Natural killer cell (primary cell): Measurements from ENCODE around the gene CIB2. TPM values are rescaled to one million over a fixed set of nuclear protein-coding genes. Genes with fewer than 3 reads are reported as not detected.

Experiments used
- ATAC-seq, 3 donors: fragments of 150-1000 bp in 2 of 3; fragments of 200-7000 bp in 1 of 3; cut with Tn5 transposase; 1 replicate in 1 of 3; 2 replicates in 2 of 3; pipeline ENCODE4 v1.10.0; 2021; ENCODE audit warnings: mild to moderate bottlenecking in 2 of 3, moderate library complexity in 2 of 3
- DNase-seq, 2 donors: peaks; one replicate each; pipeline versions ENCODE4 v3.0.0 to v3.0.0-alpha.2; 2013 to 2021; ENCODE audit warnings: mixed read lengths in 1 of 2
- H3K27ac ChIP-seq: one replicate; pipeline ENCODE4 v1.5.1; 2013; ENCODE audit warnings: mild to moderate bottlenecking, low read length
- H3K27me3 ChIP-seq: one replicate; pipeline ENCODE4 v1.6.1; 2013; ENCODE audit warnings: low read length; ENCODE audit not compliant: control insufficient read depth, insufficient read depth
- H3K36me3 ChIP-seq: one replicate; pipeline ENCODE4 v1.6.1; 2013; ENCODE audit warnings: low read length; ENCODE audit not compliant: control insufficient read depth, insufficient read depth
- H3K4me1 ChIP-seq: one replicate; pipeline ENCODE4 v1.6.1; 2013; ENCODE audit warnings: low read length; ENCODE audit not compliant: control insufficient read depth, insufficient read depth
- H3K4me3 ChIP-seq: one replicate; pipeline ENCODE4 v1.5.1; 2013; ENCODE audit warnings: low read length
- H3K9me3 ChIP-seq: one replicate; pipeline ENCODE4 v1.6.1; 2013; ENCODE audit warnings: low read length; ENCODE audit not compliant: control insufficient read depth, insufficient read depth
- H3K27ac Mint-ChIP-seq, 2 donors: one replicate each; pipeline ENCODE4 v1.8.0; 2022; ENCODE audit warnings: mild to moderate bottlenecking in 2 of 2, mixed read lengths in 2 of 2, moderate library complexity in 1 of 2
- H3K27me3 Mint-ChIP-seq, 2 donors: one replicate each; pipeline ENCODE4 v1.8.0; 2022; ENCODE audit warnings: low read depth in 2 of 2, mixed read lengths in 2 of 2
- H3K36me3 Mint-ChIP-seq: one replicate; pipeline ENCODE4 v1.8.0; 2022; ENCODE audit warnings: mixed read lengths
- H3K4me1 Mint-ChIP-seq, 2 donors: one replicate each; pipeline ENCODE4 v1.8.0; 2022; ENCODE audit warnings: mixed read lengths in 2 of 2
- H3K4me3 Mint-ChIP-seq: one replicate; pipeline ENCODE4 v1.8.0; 2022; ENCODE audit warnings: mild to moderate bottlenecking, moderate library complexity, mixed read lengths
- H3K9me3 Mint-ChIP-seq, 2 donors: one replicate each; pipeline ENCODE4 v1.8.0; 2022; ENCODE audit warnings: mixed read lengths in 2 of 2
- CTCF ChIP-seq: fragments of 200-600 bp; IDR thresholded peaks from one replicate; pipeline ENCODE4 v1.8.0; 2022; ENCODE audit warnings: antibody characterized with exemption
- WGBS: methylation state at CpG from one replicate; pipeline ENCODE4 v1.1.7; 2013; ENCODE audit warnings: missing lambda C conversion rate; ENCODE audit not compliant: insufficient coverage; 5-methylcytosine and 5-hydroxymethylcytosine counted together
- intact Hi-C: fragments of 100-400 bp; cut with micrococcal nuclease; formaldehyde crosslinking; loops from one replicate; pipeline ENCODE4 v1.14.2; 2022
- total RNA-seq, 4 donors: library from RNA; stranded (reverse); fragments of 120-200 nt in 1 of 4; gene quantifications; one replicate each; pipeline versions ENCODE4 v1.2.3 to v1.2.4, GENCODE V29; 2013 to 2022

The CIB2 gene
- total RNA-seq, 3 donors from 2014 or later (not counting 1 experiment from before 2014, with no cell fraction given) = 0.25 to 1.5 (median 0.99) TPM

- 91% methylated on average over 3 of the region's 3 CpGs for WGBS
- H3K27ac ChIP-seq = no peak overlapping the region
- intact Hi-C loops = no loop called here
Observed at GRCh38 chr15:78088773-78089080, 42.5 kb downstream of the CIB2 start.

GRCh38 chr15:78087951-78088772 lies 43.1 kb downstream of the CIB2 start:
- 72% methylated on average over 12 of the region's 12 CpGs for WGBS
- H3K27ac Mint-ChIP-seq = no peak overlapping the region
- no peaks in the 10 kb centered on the region for H3K27me3 ChIP-seq
- H3K27me3 Mint-ChIP-seq = peaks cover 0 to 3% of the 10 kb centered on the region in 2 donors
- no peak for DNase-seq
- H3K36me3 ChIP-seq = no peaks in the 10 kb centered on the region
- H3K4me1 ChIP-seq = peaks cover 16% of the 10 kb centered on the region
- no peaks in the 10 kb centered on the region for H3K36me3 Mint-ChIP-seq
- intact Hi-C loops = no loop called here
- H3K9me3 Mint-ChIP-seq = no peaks in the 10 kb centered on the region
- no peaks in the 10 kb centered on the region for H3K9me3 ChIP-seq
- no peak for TF ChIP-seq CTCF
- H3K4me3 ChIP-seq = no peak overlapping the region
- H3K27ac ChIP-seq = no peak overlapping the region
- ATAC-seq = no peak
- H3K4me3 Mint-ChIP-seq = no peak overlapping the region
- H3K4me1 Mint-ChIP-seq = peaks cover 0 to 5% of the 10 kb centered on the region in 2 donors

More at GRCh38 chr15:78088773-78089080, 42.5 kb downstream of the CIB2 start:
- TF ChIP-seq CTCF = no peak
- Histone ChIP-seq H3K36me3 (no peaks in the 10 kb centered on the region), H3K4me1 (peaks cover 17% of the 10 kb centered on the region), H3K4me3 (no peak overlapping the region), H3K27me3 (no peaks in the 10 kb centered on the region), H3K9me3 (no peaks in the 10 kb centered on the region)
- no peaks in the 10 kb centered on the region for H3K9me3 Mint-ChIP-seq
- H3K4me3 Mint-ChIP-seq = no peak overlapping the region
- peaks cover 0 to 3% of the 10 kb centered on the region in 2 donors for H3K27me3 Mint-ChIP-seq
- peaks cover 0 to 5% of the 10 kb centered on the region in 2 donors for H3K4me1 Mint-ChIP-seq
- H3K36me3 Mint-ChIP-seq = no peaks in the 10 kb centered on the region
- H3K27ac Mint-ChIP-seq = no peak overlapping the region
- ATAC-seq (no peak), DNase-seq (no peak)

- Histone ChIP-seq H3K4me1 (peaks cover 11% of the 10 kb centered on the region), H3K27me3 (no peaks in the 10 kb centered on the region), H3K36me3 (no peaks in the 10 kb centered on the region), H3K27ac (no peak overlapping the region), H3K9me3 (no peaks in the 10 kb centered on the region), H3K4me3 (no peak overlapping the region)
- no peak overlapping the region for H3K4me3 Mint-ChIP-seq
- no peaks in the 10 kb centered on the region for H3K27me3 Mint-ChIP-seq
- intact Hi-C loops = no loop called here
- H3K36me3 Mint-ChIP-seq = no peaks in the 10 kb centered on the region
- ATAC-seq (no peak), DNase-seq (no peak)
- no peaks in the 10 kb centered on the region for H3K9me3 Mint-ChIP-seq
- no peaks in the 10 kb centered on the region for H3K4me1 Mint-ChIP-seq
- no peak overlapping the region for H3K27ac Mint-ChIP-seq
- no CpG with 5 or more reads among the region's 1 CpG for WGBS
- no peak for TF ChIP-seq CTCF
Observed at GRCh38 chr15:78085928-78086327, 45.3 kb downstream of the CIB2 start.

- Histone ChIP-seq H3K36me3 (no peaks in the 10 kb centered on the region), H3K27me3 (no peaks in the 10 kb centered on the region), H3K4me1 (peaks cover 11% of the 10 kb centered on the region), H3K27ac (no peak overlapping the region), H3K4me3 (no peak overlapping the region), H3K9me3 (no peaks in the 10 kb centered on the region)
- WGBS = 85% methylated on average over 5 of the region's 5 CpGs
- Mint-ChIP-seq H3K27ac (no peak overlapping the region), H3K9me3 (no peaks in the 10 kb centered on the region), H3K4me1 (no peaks in the 10 kb centered on the region), H3K27me3 (no peaks in the 10 kb centered on the region), H3K4me3 (no peak overlapping the region), H3K36me3 (no peaks in the 10 kb centered on the region)
- no peak for TF ChIP-seq CTCF
- DNase-seq (no peak), ATAC-seq (no peak)
- intact Hi-C loops = no loop called here
Observed at GRCh38 chr15:78084449-78084750, 46.8 kb downstream of the CIB2 start.
